Measurements from ENCODE around the gene SCGB1C1. TPM values are rescaled to one million over a fixed set of nuclear protein-coding genes. Genes with fewer than 3 reads are reported as not detected.

SCGB1C1 gene
- total and polyA plus RNA-seq, 4 donors, result not detected

GRCh38 chr11:232783-233565 lies 40.1 kb downstream of the SCGB1C1 start:
- DNase-seq (ENCODE audit: low spot score), result no peak
- Histone ChIP-seq H3K4me1 (ENCODE audit: control insufficient read depth in 4 of 4, insufficient read depth in 4 of 4, low read length in 3 of 4) (peaks cover 0 to 19% (median 15%) of the 10 kb centered on the region in 4 donors), H3K36me3 (ENCODE audit: control insufficient read depth in 4 of 4, insufficient read depth in 3 of 4, low read depth in 1 of 4, low read length in 3 of 4) (peaks cover 0 to 14% (median 7%) of the 10 kb centered on the region in 4 donors), H3K9ac (ENCODE audit: low read depth in 1 of 2, low read length in 2 of 2) (no peak overlapping the region), H3K27me3 (ENCODE audit: control insufficient read depth in 4 of 4, insufficient read depth in 4 of 4, low read length in 3 of 4) (no peaks in the 10 kb centered on the region), H3K4me3 (ENCODE audit: low read depth in 1 of 3, low read length in 3 of 3) (no peak overlapping the region), H3K27ac (ENCODE audit: low read depth in 1 of 2, low read length in 2 of 2) (no peak overlapping the region), H3K9me3 (ENCODE audit: control insufficient read depth in 4 of 4, low read length in 3 of 4) (no peaks in the 10 kb centered on the region)
- TF ChIP-seq ATF3 (IDR thresholded peaks at IDR 0.05), result no peak
- no peak for TF ChIP-seq RXRA (IDR thresholded peaks at IDR 0.05)
- no peak for TF ChIP-seq NR2F2 (IDR thresholded peaks at IDR 0.05)
- TF ChIP-seq SP1 (IDR thresholded peaks at IDR 0.05), result no peak
- TF ChIP-seq CTCF (IDR thresholded peaks at IDR 0.05; ENCODE audit: low read depth, low read length, missing input control), result no peak
- no peak for TF ChIP-seq RAD21 (IDR thresholded peaks at IDR 0.05)
- 92% methylated on average over 20 of the region's 20 CpGs for WGBS

- DNase-seq (ENCODE audit: low spot score), result no peak
- H3K36me3 ChIP-seq (ENCODE audit: control insufficient read depth in 4 of 4, insufficient read depth in 3 of 4, low read depth in 1 of 4, low read length in 3 of 4), result peaks cover 0 to 14% (median 5%) of the 10 kb centered on the region in 4 donors
- peaks cover 3 to 26% (median 19%) of the 10 kb centered on the region in 4 donors for H3K4me1 ChIP-seq (ENCODE audit: control insufficient read depth in 4 of 4, insufficient read depth in 4 of 4, low read length in 3 of 4)
- no peak for TF ChIP-seq JUND (IDR thresholded peaks at IDR 0.05)
- TF ChIP-seq FOXA2 (IDR thresholded peaks at IDR 0.05), result no peak
- no peak for TF ChIP-seq FOXA1 (IDR thresholded peaks at IDR 0.05)
- no peak for TF ChIP-seq RAD21 (IDR thresholded peaks at IDR 0.05)
- no peaks in the 10 kb centered on the region for H3K9me3 ChIP-seq (ENCODE audit: control insufficient read depth in 4 of 4, low read length in 3 of 4)
- H3K27me3 ChIP-seq (ENCODE audit: control insufficient read depth in 4 of 4, insufficient read depth in 4 of 4, low read length in 3 of 4), result no peaks in the 10 kb centered on the region
- H3K27ac ChIP-seq (ENCODE audit: low read depth in 1 of 2, low read length in 2 of 2), result no peak overlapping the region
- WGBS, result 82% methylated on average over 8 of the region's 8 CpGs
- H3K9ac ChIP-seq (ENCODE audit: low read depth in 1 of 2, low read length in 2 of 2), result peak overlapping the region in 1 of 2 donors; percentile 87
- peak overlapping the region; percentile 50 to 85 (median 84) for H3K4me3 ChIP-seq (ENCODE audit: low read depth in 1 of 3, low read length in 3 of 3)
Observed at GRCh38 chr11:235180-235579, 42.3 kb downstream of the SCGB1C1 start.

- no peaks in the 10 kb centered on the region for H3K9me3 ChIP-seq (ENCODE audit: control insufficient read depth in 4 of 4, low read length in 3 of 4)
- no peak for TF ChIP-seq ATF3 (IDR thresholded peaks at IDR 0.05)
- no peak for TF ChIP-seq REST (IDR thresholded peaks at IDR 0.05)
- no peak for TF ChIP-seq SP1 (IDR thresholded peaks at IDR 0.05)
- TF ChIP-seq RXRA (IDR thresholded peaks at IDR 0.05), result no peak
- TF ChIP-seq CTCF (IDR thresholded peaks at IDR 0.05; ENCODE audit: low read depth, low read length, missing input control), result no peak
- no peak for TF ChIP-seq GABPA (IDR thresholded peaks at IDR 0.05 in 1 of 2, conservative IDR thresholded peaks at IDR 0.05 in 1 of 2)
- H3K4me1 ChIP-seq (ENCODE audit: control insufficient read depth in 4 of 4, insufficient read depth in 4 of 4, low read length in 3 of 4), result peaks cover 3 to 26% (median 19%) of the 10 kb centered on the region in 4 donors
- peak overlapping the region; percentile 64 to 82 for H3K27ac ChIP-seq (ENCODE audit: low read depth in 1 of 2, low read length in 2 of 2)
- peaks cover 0 to 12% (median 4%) of the 10 kb centered on the region in 4 donors for H3K36me3 ChIP-seq (ENCODE audit: control insufficient read depth in 4 of 4, insufficient read depth in 3 of 4, low read depth in 1 of 4, low read length in 3 of 4)
- no peaks in the 10 kb centered on the region for H3K27me3 ChIP-seq (ENCODE audit: control insufficient read depth in 4 of 4, insufficient read depth in 4 of 4, low read length in 3 of 4)
- H3K9ac ChIP-seq (ENCODE audit: low read depth in 1 of 2, low read length in 2 of 2), result peak overlapping the region; percentile 65 to 87
- 4% methylated on average over 13 of the region's 13 CpGs for WGBS
- H3K4me3 ChIP-seq (ENCODE audit: low read depth in 1 of 3, low read length in 3 of 3), result peak overlapping the region; percentile 50 to 85 (median 84)
- DNase-seq (ENCODE audit: low spot score), result no peak
Observed at GRCh38 chr11:235609-235996, 42.7 kb downstream of the SCGB1C1 start.
